Measurements from ENCODE around the gene NALCN.

GRCh38 chr13:101408154-101408553 lies 8.2 kb downstream of the NALCN start:
- TF ChIP-seq, protein P1, sequence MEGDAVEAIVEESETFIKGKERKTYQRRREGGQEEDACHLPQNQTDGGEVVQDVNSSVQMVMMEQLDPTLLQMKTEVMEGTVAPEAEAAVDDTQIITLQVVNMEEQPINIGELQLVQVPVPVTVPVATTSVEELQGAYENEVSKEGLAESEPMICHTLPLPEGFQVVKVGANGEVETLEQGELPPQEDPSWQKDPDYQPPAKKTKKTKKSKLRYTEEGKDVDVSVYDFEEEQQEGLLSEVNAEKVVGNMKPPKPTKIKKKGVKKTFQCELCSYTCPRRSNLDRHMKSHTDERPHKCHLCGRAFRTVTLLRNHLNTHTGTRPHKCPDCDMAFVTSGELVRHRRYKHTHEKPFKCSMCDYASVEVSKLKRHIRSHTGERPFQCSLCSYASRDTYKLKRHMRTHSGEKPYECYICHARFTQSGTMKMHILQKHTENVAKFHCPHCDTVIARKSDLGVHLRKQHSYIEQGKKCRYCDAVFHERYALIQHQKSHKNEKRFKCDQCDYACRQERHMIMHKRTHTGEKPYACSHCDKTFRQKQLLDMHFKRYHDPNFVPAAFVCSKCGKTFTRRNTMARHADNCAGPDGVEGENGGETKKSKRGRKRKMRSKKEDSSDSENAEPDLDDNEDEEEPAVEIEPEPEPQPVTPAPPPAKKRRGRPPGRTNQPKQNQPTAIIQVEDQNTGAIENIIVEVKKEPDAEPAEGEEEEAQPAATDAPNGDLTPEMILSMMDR (IDR thresholded peaks at IDR 0.05) = no peak
- TF ChIP-seq EP300 (IDR thresholded peaks at IDR 0.05) (no peak), POLR2A (IDR thresholded peaks at IDR 0.05) (no peak)

All from ovary (tissue), 3 donors.